HL-60 (cell line): ENCODE results near the gene HEATR1.
A peak's percentile ranks its signal among the peaks of the same experiment; 100 is the strongest.

Experiments used
- GABPA ChIP-seq: IDR thresholded peaks from 2 replicates; pipeline ENCODE4 v1.6.1; 2012; ENCODE audit warnings: low read depth
- POLR2AphosphoS5 ChIP-seq: IDR thresholded peaks from 2 replicates; pipeline ENCODE4 v1.6.1; 2012; ENCODE audit warnings: low read depth
- SPI1 ChIP-seq: IDR thresholded peaks from 2 replicates; pipeline ENCODE4 v1.6.1; 2012; ENCODE audit warnings: low read depth, mild to moderate bottlenecking, borderline replicate concordance
- TF ChIP-seq, protein P1 (sequence below): IDR thresholded peaks from one replicate; pipeline ENCODE4 v1.5.1; 2011; ENCODE audit warnings: low read length, control low read depth, inconsistent platforms; ENCODE audit not compliant: insufficient read depth
- TF ChIP-seq, protein P2 (sequence below): IDR thresholded peaks from 2 replicates; pipeline ENCODE4 v1.6.1; 2012; ENCODE audit warnings: low read depth; ENCODE audit not compliant: insufficient replicate concordance

DNA sequence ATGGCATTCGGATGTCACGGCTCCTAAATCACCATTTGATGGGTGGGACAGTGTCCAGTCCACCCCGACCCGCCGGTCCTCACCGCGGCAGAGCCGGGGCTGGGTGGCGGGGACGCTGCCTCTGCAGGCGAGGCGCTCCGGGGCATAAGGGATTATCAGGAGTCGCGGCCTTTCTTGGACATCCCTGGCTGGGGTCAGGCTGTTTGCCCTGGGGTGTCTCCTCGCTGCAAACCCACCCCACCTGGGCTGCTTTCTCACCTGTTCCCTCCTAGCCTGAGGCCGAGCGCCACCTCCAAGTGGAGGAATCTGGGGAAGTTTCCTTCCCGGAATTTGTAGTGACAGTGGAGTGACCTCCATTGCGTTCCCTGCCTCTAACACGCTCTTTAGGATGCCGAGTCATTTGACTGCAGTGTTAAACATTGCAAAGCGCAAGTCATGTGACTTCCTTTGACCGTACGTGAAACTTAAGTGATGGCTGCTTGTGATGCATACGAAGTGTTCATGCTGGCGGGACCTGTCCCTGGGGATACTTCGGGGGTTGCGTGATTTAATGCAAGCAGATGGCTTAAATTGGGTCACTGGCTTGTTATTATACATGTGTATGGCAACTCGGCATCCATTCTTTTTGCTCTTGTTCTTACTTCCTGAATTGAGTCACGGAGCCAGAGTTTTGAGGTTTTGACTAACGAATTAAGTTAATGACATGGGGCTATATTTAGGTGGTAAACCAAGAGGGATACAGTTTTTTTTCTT, 80.0 kb downstream of the HEATR1 start:
- TF ChIP-seq, protein P1, sequence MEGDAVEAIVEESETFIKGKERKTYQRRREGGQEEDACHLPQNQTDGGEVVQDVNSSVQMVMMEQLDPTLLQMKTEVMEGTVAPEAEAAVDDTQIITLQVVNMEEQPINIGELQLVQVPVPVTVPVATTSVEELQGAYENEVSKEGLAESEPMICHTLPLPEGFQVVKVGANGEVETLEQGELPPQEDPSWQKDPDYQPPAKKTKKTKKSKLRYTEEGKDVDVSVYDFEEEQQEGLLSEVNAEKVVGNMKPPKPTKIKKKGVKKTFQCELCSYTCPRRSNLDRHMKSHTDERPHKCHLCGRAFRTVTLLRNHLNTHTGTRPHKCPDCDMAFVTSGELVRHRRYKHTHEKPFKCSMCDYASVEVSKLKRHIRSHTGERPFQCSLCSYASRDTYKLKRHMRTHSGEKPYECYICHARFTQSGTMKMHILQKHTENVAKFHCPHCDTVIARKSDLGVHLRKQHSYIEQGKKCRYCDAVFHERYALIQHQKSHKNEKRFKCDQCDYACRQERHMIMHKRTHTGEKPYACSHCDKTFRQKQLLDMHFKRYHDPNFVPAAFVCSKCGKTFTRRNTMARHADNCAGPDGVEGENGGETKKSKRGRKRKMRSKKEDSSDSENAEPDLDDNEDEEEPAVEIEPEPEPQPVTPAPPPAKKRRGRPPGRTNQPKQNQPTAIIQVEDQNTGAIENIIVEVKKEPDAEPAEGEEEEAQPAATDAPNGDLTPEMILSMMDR = no peak
- TF ChIP-seq POLR2AphosphoS5 (peak; percentile 40; the same call in 1 of the 2 replicates), GABPA (no peak), SPI1 (no peak)
- TF ChIP-seq, protein P2, sequence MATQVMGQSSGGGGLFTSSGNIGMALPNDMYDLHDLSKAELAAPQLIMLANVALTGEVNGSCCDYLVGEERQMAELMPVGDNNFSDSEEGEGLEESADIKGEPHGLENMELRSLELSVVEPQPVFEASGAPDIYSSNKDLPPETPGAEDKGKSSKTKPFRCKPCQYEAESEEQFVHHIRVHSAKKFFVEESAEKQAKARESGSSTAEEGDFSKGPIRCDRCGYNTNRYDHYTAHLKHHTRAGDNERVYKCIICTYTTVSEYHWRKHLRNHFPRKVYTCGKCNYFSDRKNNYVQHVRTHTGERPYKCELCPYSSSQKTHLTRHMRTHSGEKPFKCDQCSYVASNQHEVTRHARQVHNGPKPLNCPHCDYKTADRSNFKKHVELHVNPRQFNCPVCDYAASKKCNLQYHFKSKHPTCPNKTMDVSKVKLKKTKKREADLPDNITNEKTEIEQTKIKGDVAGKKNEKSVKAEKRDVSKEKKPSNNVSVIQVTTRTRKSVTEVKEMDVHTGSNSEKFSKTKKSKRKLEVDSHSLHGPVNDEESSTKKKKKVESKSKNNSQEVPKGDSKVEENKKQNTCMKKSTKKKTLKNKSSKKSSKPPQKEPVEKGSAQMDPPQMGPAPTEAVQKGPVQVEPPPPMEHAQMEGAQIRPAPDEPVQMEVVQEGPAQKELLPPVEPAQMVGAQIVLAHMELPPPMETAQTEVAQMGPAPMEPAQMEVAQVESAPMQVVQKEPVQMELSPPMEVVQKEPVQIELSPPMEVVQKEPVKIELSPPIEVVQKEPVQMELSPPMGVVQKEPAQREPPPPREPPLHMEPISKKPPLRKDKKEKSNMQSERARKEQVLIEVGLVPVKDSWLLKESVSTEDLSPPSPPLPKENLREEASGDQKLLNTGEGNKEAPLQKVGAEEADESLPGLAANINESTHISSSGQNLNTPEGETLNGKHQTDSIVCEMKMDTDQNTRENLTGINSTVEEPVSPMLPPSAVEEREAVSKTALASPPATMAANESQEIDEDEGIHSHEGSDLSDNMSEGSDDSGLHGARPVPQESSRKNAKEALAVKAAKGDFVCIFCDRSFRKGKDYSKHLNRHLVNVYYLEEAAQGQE = peak; percentile 26
